Measurements from ENCODE around the gene REV3L. TPM values are rescaled to one million over a fixed set of nuclear protein-coding genes. Genes with fewer than 3 reads are reported as not detected.

REV3L gene
- total and polyA plus RNA-seq, 2 of the 8 experiments (the other 6 are each of a cell fraction or from before 2014, with no cell fraction given), result 2.1 to 6.6 TPM

- no peak overlapping the region for H4K8ac ChIP-seq (ENCODE audit: extremely low read depth, insufficient read depth, low read length)
- H3K36me3 ChIP-seq (ENCODE audit: control insufficient read depth in 2 of 4, insufficient read depth in 4 of 4, low read length in 3 of 4), result peaks cover 9 to 52% (median 30%) of the 10 kb centered on the region in 4 experiments
- no peak overlapping the region for H2BK20ac ChIP-seq (ENCODE audit: low read length)
- DNase-seq (ENCODE audit: low read depth in 1 of 2, low spot score in 2 of 2) (no peak), FAIRE-seq (no peak)
- H3K79me1 ChIP-seq (ENCODE audit: low read depth, low read length), result no peaks in the 10 kb centered on the region; the same call in 1 of the 2 replicates
- WGBS, 2 experiments (ENCODE audit: extremely low coverage in 1 of 2, insufficient coverage in 1 of 2, insufficient read length in 1 of 2, insufficient replicate concordance in 2 of 2, low coverage in 1 of 2, low lambda C conversion rate in 2 of 2, missing lambda C conversion rate in 1 of 2), result 94% methylated on average over 7 of the region's 7 CpGs; no CpG with 5 or more reads in 1 of the 2 experiments
- H2BK120ac ChIP-seq (replicated peaks; ENCODE audit: low read depth, low read length), result no peak overlapping the region
- H2BK15ac ChIP-seq (ENCODE audit: low read length), result no peak overlapping the region
- H3K23me2 ChIP-seq (ENCODE audit: low read depth, low read length), result no peaks in the 10 kb centered on the region
- H2AFZ ChIP-seq (ENCODE audit: low read length), result no peak overlapping the region
- no peak overlapping the region for H3K56ac ChIP-seq (replicated peaks; ENCODE audit: insufficient read length, low read depth, low read length)
- no peaks in the 10 kb centered on the region for H3K27me3 ChIP-seq (replicated peaks in 1 of 4; ENCODE audit: control insufficient read depth in 3 of 4, extremely low read depth in 1 of 4, insufficient read depth in 3 of 4, low read length in 3 of 4)
- H3K4me1 ChIP-seq (replicated peaks in 1 of 4; ENCODE audit: control insufficient read depth in 3 of 4, insufficient read depth in 4 of 4, low read length in 3 of 4), result no peaks in the 10 kb centered on the region
- no peak overlapping the region for H4K5ac ChIP-seq (ENCODE audit: insufficient read length, low read depth, low read length)
- H3K4ac ChIP-seq (replicated peaks; ENCODE audit: insufficient read length, low read depth, low read length), result no peak overlapping the region
- no peak overlapping the region for H3K4me2 ChIP-seq (ENCODE audit: insufficient read depth in 1 of 2, low read depth in 2 of 2, low read length in 2 of 2)
- no peak overlapping the region for H3K23ac ChIP-seq (ENCODE audit: insufficient read length)
- peaks cover 0 to 1% of the 10 kb centered on the region in 2 experiments for H4K20me1 ChIP-seq (replicated peaks in 1 of 2; ENCODE audit: control insufficient read depth in 1 of 2, insufficient read depth in 2 of 2, low read length in 2 of 2)
- ChIA-PET CTCF (ENCODE audit: partially characterized antibody) (interaction anchor here (1.6 kb wide), 1 partner anchor 58 kb away, joined by 3 read pairs; no protein-coding TSS in a partner anchor), POLR2A (ENCODE audit: partially characterized antibody) (interaction anchor here (1.4 kb wide), 1 partner anchor 16 kb away, joined by 3 read pairs; no protein-coding TSS in a partner anchor)
- H4K91ac ChIP-seq (replicated peaks; ENCODE audit: insufficient read length, low read length), result no peak overlapping the region
- H2BK5ac ChIP-seq (ENCODE audit: low read depth, low read length), result no peak overlapping the region
- H3K27ac ChIP-seq (ENCODE audit: low read depth, low read length), result no peak overlapping the region
- peaks cover 2 to 8% of the 10 kb centered on the region in 2 experiments; a peak in 3 of 4 replicates for H3K79me2 ChIP-seq (ENCODE audit: control insufficient read depth in 1 of 2, insufficient read depth in 2 of 2, low read length in 2 of 2)
- no peak overlapping the region for H2AK5ac ChIP-seq (ENCODE audit: low read depth, low read length)
- H3K18ac ChIP-seq (ENCODE audit: extremely low read depth, low read length), result no peak overlapping the region
- no peaks in the 10 kb centered on the region for H3K9me3 ChIP-seq (ENCODE audit: insufficient read depth in 2 of 2, low read depth in 1 of 2, low read length in 1 of 2)
- no peak overlapping the region for H3K14ac ChIP-seq (ENCODE audit: insufficient read length)
- no peak overlapping the region for H2BK12ac ChIP-seq (ENCODE audit: low read depth, low read length)
- no peak overlapping the region for H3K4me3 ChIP-seq (ENCODE audit: extremely low read depth in 1 of 4, insufficient read depth in 2 of 4, low read depth in 3 of 4, low read length in 4 of 4)
- no peak overlapping the region for H3K9ac ChIP-seq (replicated peaks in 1 of 4; ENCODE audit: extremely low read depth in 1 of 4, low read depth in 3 of 4, low read length in 3 of 4)
- TF ChIP-seq RFX5 (IDR thresholded peaks at IDR 0.05; ENCODE audit: borderline replicate concordance, low read depth, low read length), result no peak
- TF ChIP-seq SIX5 (IDR thresholded peaks at IDR 0.05; ENCODE audit: low read depth, low read length), result no peak
- TF ChIP-seq JUND (IDR thresholded peaks at IDR 0.05; ENCODE audit: low read length), result no peak
- no peak for TF ChIP-seq RBBP5 (IDR thresholded peaks at IDR 0.05; ENCODE audit: borderline replicate concordance, low read depth, low read length)
- TF ChIP-seq POLR2A (IDR thresholded peaks at IDR 0.05; ENCODE audit: control extremely low read depth in 1 of 2, low read depth in 2 of 2, low read length in 2 of 2), result no peak
- no peak for TF ChIP-seq SUZ12 (IDR thresholded peaks at IDR 0.05; ENCODE audit: low read length)
- no peak for TF ChIP-seq PHF8 (conservative IDR thresholded peaks at IDR 0.05; ENCODE audit: low read depth, low read length)
- no peak for TF ChIP-seq SP2 (IDR thresholded peaks at IDR 0.05; ENCODE audit: low read length)
- no peak for TF ChIP-seq RNF2 (IDR thresholded peaks at IDR 0.05; ENCODE audit: borderline replicate concordance, low read depth, low read length, missing control alignments, poor library complexity, severe bottlenecking)
- no peak for TF ChIP-seq EZH2 (IDR thresholded peaks at IDR 0.05; ENCODE audit: low read depth, low read length, severe bottlenecking)
- TF ChIP-seq RAD21 (IDR thresholded peaks at IDR 0.05 in 1 of 2, conservative IDR thresholded peaks at IDR 0.05 in 1 of 2; ENCODE audit: low read depth in 2 of 2, low read length in 2 of 2), result no peak
- TF ChIP-seq KDM5A (IDR thresholded peaks at IDR 0.05; ENCODE audit: low read length), result no peak
- no peak for TF ChIP-seq NANOG (IDR thresholded peaks at IDR 0.05; ENCODE audit: insufficient read depth, low read depth, low read length, poor library complexity, severe bottlenecking)
These were observed 215.2 kb downstream of the REV3L start for GRCh38 chr6:111267764-111268333.

All from H1 (cell line).